NCI-H510A treated with DMSO at 0.1 percent for 48 hours (cell line): ENCODE results near the gene DENND1A.

Experiments used
- DNase-seq: peaks from one replicate; lab custom pipeline; 2025; lab: John Stamatoyannopoulos, UW

DENND1A gene

DNA sequence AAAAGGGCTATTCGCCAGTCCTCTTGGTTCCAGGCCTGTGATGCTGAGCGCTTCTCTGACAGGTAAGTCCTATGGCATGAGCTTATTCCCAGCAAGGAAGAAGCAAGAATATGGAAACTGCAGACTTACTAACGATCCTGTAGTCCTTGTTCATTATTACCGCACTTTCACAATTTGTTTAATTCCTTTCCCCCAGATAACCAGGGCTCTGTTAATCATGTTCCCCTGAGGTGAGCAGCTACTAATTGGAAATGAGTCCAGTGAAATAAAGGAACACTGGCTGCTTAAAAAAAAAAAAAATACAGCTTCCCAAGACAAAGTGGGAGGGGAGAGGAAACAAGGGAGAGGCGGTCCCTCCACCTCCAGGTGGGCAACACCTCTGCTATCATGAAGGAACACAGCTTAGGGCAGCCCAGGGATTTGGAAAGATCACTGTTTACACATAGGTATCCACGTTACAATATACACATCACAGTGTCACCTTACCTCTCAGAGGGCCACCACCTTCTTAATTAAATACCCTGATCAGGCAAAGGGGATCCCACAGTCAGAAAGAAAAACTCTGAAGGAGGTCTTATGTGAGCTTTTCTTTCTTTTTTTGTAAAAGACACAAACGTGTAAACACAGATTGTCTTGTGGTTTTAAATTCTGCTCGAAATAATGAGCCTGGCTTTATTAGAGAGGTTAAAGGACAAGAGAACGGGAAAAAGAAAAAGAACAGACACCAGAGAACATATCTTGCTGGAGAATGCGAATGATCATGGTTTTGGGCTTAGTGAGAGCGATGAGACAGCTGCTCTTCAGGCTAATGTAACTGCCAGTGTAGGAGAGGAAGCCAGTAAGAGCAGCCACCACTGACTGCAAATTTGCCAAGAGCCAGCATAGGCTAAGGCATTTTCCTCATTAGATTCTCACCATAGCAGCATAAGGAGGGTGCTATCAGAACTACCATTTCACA lies 315.3 kb downstream of the DENND1A start:
- DNase-seq = peak; percentile 57

DNA sequence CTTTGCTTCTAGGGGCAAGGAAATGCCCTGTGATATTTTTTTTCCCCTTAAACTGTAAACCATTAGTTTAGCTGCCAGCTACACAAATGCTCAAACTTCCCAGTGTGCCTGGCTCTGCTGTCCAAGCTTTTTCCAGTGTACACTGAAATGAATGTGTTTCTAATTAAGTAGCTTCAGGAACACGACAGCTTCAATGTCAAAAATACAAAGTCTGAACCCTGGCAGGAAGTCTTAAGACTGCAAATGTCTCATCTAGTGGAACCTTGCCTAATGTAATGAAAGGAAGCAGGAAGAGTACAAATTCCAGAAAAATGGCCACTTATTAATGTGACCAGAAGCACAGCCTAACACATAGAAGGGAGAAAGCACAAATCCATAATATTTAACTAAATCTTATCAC lies 318.7 kb downstream of the DENND1A start:
- no peak for DNase-seq

DNA sequence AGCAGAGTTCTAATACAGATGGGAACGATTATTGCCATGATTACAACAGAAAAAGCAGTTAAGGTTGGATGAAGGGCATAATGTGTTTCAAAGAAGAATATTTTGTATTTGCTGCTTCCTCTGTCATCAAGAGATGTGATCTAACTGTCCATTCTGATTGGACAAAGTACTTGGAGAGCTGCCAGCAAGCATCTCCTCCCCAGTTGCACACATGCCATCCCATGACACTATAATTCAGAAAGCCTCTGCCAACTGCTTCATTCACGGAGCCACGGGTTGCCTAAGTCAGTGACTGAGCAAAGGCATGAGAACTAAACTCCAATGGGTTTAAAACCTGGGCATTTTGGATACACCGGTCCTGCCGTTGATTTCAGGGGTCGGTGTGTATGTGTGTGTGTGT lies 320.1 kb downstream of the DENND1A start:
- DNase-seq = peak; percentile 48

DNA sequence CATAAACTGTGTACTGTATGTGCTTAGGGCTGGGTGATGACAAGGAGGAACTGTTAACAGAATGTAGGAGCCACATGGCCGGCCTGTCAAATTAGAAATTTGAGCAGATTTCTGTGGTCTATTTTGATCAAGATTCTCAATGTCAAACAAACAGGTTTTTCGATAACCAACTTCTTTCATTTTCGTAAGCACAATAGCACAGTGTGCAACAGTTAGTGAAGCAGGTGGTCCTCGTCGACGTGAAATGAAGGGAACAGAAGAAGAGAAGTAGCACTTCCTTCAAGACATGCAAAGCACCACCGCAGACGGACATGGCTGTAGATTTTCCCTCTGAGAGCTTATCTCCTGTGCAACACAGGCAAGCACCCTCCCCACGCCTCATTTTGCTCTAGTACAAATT lies 321.8 kb downstream of the DENND1A start:
- DNase-seq = no peak

DNA sequence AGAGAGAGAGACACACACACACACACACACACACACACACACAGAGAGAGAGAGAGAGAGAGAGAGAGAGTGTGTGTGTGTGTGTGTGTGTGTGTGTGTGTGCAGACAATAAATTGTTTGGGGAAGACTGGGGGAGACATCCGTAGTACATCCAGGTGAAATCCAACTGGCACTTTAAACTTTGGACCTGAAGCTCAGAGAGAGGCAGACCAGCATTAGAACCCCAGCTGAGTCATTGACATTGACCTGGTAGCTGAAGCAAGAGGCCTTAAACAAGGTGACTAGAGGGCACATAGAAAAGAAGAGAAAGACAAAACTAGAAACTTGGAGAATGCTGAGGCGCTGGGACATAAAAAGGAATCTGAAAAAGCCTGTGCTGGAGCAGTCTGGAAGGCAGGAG lies 322.4 kb downstream of the DENND1A start:
- no peak for DNase-seq

DNA sequence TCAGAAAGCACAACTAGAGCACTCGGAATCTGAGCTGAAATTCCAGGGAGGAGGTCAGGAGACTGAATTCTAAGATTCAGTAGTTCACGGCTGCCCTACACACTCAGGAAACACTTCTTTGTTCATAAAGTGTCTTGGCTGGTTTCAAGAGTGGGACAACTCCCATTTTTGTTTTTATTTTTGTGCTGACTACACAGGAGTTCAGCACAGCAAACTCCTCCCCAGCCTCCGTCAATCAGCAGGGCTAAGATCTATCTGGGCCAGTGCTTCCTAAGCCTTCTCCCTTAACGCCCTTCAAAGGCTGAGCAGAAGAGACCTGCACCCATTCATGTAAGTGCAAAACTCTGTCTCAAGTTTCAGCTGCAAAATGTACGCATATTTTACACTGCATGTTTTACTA lies 323.8 kb downstream of the DENND1A start:
- DNase-seq = no peak

DNA sequence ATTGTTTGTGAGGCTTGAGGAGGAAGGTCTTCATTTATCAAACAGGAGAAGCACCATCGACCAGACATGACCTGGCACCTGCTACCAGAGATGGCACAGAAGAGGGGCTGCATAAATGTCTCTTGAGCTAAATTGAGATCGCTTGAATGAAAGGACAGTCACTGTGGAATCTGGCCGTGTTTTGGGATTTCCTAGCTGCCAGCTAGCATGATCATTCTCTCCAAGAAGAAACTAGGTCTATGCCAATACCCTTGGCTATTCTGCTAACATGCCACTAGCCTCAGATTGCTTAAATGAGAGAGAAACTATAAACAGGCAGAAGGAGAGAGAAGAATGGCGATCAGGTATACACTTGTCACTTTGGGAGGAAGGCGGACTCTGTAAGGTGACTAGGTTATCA lies 324.6 kb downstream of the DENND1A start:
- no peak for DNase-seq

DNA sequence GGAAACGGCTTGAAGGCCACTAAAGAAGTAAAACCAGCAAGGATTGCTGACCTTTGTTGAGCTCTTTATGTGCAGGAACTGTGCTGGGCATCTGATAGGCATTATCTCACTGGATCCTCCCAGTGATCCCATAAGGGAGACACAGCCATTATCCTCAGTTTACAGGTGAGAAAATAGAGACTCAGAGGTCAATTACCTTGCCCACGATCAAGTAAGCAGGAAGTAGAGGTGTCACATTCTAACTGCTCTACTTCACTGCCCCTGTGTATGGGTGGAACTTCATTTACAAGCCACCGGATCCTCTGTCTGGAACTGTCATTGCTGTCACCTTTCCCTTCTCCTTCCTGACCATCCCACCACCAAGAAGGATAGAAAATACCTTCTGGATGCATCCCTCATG lies 325.1 kb downstream of the DENND1A start:
- DNase-seq = no peak

DNA sequence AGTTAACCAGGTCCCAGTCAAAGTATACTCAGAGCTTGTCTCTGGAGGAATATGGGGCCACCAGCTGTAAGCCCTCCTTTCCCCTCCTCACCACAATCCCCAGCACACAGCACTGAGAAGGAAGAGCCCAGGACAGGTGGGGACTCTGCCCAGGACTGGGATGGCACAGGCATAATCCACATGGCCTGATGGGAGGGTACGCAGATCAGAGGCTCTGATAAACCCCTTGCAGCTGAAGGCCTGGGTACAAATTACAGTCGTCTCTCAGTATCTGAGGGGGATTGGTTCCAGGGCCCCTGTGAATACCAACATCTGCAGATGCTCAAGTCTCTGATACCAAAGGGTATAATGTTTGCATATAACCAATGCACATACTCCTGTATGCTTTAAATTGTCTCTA lies 328.1 kb downstream of the DENND1A start:
- DNase-seq = no peak

DNA sequence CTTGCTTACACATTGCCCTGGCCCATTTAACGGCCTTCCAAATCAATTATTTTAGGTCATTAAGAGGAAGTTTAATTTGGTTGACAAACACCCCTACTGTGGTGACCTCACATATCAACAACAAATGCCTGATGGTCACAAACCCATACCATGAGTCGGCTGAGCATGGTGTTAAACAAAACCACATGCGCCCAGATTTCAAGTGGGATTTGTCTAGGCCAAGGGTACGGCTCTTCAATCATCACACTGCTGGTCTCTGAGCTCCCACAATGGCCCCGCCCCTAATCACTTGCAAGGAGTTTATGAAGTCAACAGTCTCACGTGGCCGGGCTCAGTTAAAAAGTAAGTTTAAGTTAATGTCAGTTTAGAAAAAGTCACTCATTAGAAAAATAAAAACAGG lies 330.1 kb downstream of the DENND1A start:
- no peak for DNase-seq

DNA sequence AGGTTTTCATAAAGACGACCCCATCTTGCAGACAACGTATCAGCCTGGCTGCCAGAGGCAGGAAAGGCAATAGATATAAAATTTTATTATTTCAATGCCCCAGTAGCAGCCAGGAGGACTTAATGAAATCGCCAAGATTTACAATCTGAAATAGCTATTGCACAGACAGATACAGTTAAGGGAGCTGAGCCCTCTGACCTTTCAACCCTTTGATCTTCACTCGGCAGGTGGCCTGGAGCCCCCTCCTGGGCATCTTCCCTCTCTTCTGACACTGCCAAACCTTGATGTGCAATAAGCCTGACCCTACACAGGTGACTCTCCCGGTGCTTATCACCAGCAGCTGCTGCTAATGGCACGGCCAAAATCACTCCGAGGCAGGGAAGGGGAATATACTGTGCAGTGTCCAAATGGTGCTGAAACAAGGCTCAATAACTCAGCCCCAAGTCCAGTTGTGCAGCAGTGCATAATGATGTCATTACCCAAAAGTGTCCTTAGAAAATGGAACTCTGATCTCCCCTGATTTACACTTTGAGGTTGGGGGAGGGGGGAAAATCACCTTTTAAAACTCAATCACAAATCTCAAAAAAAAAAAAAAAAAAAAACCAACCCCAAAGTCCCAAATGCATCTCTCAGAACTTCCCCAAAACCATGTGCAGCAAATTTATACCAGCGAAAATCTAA lies 331.9 kb downstream of the DENND1A start:
- no peak for DNase-seq

DNA sequence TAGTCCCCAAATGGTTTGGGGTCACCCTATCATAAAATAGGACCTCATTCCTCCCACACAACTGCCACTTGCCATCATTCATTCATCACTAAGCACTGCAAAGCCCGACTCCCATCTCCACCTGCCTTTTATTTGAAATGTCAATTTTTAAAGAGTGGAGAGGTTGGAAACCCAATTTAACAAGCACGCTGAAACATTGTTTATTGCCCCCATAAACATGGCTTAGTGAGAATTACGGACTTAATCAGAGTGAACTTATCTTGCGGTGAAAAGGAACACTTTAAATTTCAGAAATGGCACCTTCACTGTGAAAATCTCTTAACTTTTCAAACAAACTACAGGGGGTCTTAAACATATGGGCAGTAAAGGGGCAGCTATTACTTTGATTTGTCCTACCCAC lies 332.9 kb downstream of the DENND1A start:
- no peak for DNase-seq

DNA sequence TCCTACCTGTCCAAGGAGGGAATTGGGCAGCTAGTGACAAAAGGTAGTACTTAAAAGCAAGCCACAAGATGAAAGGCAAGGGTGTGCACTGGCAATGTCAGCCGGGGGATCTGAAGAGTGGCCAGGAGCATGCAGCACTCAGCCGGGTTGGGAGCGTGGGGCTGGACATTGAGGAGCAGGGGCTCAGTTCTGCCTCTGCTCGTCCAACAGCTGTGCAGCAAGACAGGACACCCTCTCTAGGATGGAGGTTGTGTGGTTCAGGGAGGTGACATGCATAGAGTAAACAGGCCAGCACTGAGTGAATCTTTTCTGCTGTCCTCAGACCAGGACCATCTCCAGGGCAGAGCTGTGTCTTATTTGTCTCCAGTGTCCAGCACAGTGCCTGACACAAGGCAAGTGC lies 338.6 kb downstream of the DENND1A start:
- no peak for DNase-seq

DNA sequence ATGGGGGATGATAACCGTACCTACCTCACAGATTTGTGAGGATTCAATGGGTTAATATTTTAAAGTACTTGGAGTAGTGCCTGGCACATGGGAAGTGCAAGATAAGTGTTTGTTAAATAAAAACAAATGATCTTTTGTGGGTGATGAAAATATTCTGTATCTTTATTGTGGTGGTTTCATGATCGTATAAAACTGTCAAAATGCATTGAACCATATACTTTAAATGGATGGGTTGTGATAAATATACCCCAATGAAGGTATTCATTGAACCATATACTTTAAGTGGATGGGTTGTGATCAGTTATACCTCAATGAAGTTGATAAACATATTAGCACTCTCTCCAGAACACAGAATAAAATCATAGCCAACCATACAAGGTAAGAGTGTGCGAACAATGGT lies 339.4 kb downstream of the DENND1A start:
- peak; percentile 79 for DNase-seq

DNA sequence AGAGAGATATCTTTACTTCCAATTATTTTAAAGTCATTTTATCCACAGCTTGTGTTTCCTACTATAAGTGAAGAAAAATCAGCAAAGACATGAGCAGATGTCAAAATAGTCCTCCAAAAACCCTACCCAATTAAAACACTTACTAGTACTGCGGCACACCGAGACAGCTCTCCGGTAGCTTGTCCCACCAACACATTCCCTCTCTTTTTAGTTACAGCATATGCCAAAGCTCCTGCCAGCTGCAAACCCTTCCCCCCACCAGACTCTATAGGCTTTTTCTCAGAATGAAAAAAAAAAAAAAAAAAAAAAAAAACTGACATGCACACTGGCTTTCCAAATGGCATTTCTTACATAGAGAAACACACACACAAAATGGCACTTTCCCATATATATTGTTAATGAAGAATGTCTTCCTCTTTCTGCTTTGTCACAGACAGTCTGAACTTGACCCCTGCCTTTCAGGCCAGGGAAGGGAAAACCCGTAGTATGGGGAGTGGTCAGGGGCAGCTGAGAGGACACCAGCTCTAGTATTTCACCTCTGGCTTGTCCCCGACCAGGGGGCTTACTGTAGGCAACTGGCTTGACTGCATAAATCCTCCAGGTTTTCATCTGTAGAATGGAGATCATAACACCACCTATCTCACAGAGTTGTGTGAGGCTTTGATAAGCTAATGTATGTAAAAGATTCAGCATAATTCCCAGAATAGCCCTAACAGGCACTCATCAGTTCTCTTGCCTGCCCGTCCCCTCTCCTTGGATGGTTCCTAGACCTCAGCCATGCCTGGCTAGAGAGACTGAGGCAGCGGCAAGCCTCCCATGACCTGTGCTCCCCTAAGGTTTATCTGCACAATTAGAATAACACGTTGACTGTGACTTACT lies 340.3 kb downstream of the DENND1A start:
- DNase-seq = no peak

DNA sequence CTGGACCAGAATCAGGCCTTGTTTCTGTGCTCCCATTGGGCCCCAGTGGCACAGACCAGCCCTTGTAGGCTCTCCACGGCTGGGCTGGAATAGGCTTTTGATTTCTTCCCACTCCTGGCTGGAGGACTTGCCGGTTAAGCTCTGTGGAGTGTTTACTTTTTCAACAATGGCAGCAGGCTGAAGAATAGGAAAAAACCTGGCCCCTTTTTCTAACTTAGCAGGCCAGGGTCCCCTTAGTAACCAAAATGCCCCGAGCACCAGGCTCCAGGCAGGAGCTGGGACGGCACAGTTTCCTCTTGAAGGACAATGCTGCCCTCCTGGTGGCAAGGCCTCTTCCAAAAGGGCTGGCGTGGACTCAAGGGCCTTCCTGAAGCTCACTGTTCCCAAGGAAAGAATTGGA lies 343.7 kb downstream of the DENND1A start:
- DNase-seq = peak; percentile 68

DNA sequence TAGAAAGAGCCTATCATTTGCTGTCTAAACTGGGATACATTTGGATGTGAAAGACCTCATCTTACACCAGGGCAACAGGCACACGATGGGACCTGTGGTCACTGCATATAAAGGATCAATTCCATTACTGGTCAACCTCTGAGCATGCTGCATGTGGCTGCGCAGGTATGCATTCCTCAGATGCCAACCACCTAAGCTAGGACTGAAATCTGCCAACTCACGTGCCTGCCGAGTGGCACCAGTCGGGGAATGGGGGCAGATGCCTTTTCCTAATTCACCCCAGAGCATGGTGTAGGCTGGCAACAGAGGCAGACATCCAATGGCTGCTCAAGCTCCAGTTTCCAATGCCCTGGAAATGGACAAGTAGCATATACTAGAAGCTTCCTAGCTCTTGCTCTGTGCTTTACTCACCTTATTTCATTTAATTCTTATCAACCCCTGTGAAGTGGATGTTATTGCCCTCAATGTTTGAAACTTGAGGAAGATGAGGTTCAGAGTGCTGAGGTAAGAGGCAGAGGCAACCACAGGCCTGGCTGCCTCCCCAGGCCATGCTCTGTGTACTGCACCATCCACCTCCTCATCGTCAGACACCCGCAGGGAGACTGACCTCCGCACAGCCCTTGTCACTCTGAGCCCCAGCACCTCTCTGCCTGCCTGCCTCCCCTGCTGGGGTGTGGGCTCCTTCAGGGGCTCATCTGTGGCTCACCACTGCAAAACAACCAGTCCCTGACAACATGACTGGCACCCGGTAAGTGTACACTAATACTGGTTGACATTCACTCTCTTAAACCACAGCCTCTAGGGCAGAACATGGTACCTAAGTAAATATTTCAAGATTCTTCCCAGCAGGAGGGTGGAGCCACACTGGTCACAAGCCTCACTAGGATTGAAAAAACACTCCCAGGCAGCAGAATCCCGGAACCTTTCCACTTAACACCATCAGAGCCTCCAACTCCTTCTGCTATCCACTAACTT lies 345.4 kb downstream of the DENND1A start:
- peak; percentile 87 for DNase-seq

DNA sequence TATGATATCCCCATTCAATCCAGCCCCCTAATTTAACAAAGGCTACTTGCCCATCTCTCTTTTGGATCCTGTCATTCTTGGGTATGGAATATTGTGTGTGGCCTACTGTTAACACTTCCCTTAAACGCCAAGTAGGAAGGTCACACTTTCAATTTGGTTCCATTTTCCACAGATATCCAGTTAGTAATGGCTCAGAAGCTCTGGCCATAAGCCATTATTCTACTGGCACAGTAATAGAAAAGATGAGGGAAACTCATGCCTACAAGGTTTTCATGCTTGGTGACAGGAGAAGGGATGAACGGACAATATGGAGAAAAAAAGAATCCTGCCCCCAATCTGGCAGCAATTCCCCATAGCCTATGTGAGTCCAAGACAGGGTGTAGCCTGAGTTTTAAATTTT lies 346.3 kb downstream of the DENND1A start:
- no peak for DNase-seq

DNA sequence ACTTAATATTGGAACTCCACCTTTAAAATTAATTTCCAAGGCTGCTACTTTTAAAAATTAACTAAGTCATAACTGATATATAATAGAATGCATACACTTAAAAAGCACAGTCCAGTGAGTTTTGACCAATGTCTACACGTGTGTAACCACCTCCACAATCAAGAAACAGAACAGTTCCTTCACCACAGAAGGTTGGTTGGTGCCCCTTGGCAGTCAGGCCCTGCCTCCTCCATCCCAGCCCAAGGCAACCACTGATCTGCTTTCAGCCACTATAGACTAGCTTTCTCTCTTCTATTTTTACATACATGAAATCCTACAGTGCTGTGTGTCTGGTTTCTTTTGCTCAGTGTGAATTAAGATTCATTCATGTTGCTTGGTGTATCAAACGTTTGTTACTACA lies 358.7 kb downstream of the DENND1A start:
- DNase-seq = no peak

DNA sequence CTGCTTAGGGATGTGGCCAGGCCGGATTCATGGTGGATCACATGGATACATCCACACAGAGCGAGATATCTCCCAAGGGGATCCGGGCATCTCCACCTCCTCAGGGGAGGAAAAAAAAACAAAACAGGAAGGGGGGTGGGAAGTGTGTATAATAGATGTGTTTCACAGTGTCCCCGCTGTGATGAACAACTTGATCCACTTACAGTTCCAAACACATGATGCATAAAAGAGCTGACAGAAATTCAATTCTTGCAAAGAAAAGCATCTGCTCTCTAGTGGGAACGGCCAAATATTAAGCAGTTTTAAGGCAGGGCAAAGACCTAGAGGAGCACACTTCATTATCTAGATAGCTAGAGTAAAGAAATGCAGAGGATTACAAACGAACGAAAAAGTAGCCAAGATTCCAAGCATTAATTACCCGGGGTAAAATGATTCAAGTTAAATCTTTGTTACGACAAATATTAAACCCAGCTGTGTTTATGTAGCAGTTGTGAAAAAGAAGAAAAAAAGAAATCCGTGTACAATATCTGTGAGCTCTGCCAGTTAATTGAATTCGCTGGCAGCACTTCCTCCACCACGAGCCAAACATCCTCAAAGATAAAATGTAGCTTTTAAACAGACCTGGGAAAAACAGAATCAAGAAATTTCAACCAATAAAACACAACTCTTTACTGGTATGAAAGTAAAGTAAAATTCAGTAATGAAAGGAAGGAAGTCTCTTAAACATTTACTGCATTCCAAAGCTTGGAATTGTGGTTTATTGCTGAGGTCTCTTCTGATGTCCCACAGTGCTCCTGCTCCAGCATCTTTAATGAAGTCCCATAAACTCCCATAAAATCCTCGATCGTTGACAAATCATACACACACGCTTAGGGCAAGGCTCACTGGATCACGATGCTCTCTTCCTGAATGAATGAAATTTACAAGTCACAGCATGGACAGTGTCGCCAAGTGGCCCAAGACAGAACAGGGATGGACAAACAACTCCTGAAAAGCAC lies 360.9 kb downstream of the DENND1A start:
- no peak for DNase-seq
